Activated T-cell treated with anti-CD3 and anti-CD28 coated beads, Interleukin-2, amount 50 U/mL, for 72 hours (primary cell): Measurements from ENCODE around the gene SRCIN1. TPM values are rescaled to one million over a fixed set of nuclear protein-coding genes. Genes with fewer than 3 reads are reported as not detected.

Experiments
- ATAC-seq, 2 donors: fragments of 150-1000 bp; cut with Tn5 transposase; replicated peaks in 1 of 2; 2 replicates each; pipeline ENCODE4 v1.10.0; 2021; ENCODE audit warnings: moderate library complexity in 2 of 2, mild to moderate bottlenecking in 1 of 2
- DNase-seq, 2 donors: peaks; one replicate each; pipeline ENCODE4 v3.0.0; 2021 to 2022; ENCODE audit warnings: mixed read lengths in 1 of 2
- H3K27ac Mint-ChIP-seq: one replicate; pipeline ENCODE4 v1.8.0; 2022; ENCODE audit warnings: mild to moderate bottlenecking, moderate library complexity, mixed read lengths
- H3K27me3 Mint-ChIP-seq: one replicate; pipeline ENCODE4 v1.8.0; 2022; ENCODE audit warnings: low read depth, mixed read lengths
- H3K36me3 Mint-ChIP-seq, 2 donors: one replicate each; pipeline ENCODE4 v1.8.0; 2022; ENCODE audit warnings: mixed read lengths in 2 of 2, mild to moderate bottlenecking in 1 of 2; ENCODE audit not compliant: insufficient read depth in 2 of 2
- H3K4me1 Mint-ChIP-seq: one replicate; pipeline ENCODE4 v1.8.0; 2022; ENCODE audit warnings: low read depth, mixed read lengths
- H3K4me3 Mint-ChIP-seq, 2 donors: one replicate each; pipeline ENCODE4 v1.8.0; 2022; ENCODE audit warnings: mild to moderate bottlenecking in 2 of 2, mixed read lengths in 2 of 2, moderate library complexity in 2 of 2
- H3K9me3 Mint-ChIP-seq, 2 donors: one replicate each; pipeline ENCODE4 v1.8.0; 2022; ENCODE audit warnings: mixed read lengths in 2 of 2
- total RNA-seq, 2 donors: library from RNA; stranded (reverse); gene quantifications; one replicate each; pipeline ENCODE4 v1.2.3, GENCODE V29; 2022

The SRCIN1 gene
- total RNA-seq, 2 donors from 2014 or later: 0.72 to 1.8 TPM

DNA sequence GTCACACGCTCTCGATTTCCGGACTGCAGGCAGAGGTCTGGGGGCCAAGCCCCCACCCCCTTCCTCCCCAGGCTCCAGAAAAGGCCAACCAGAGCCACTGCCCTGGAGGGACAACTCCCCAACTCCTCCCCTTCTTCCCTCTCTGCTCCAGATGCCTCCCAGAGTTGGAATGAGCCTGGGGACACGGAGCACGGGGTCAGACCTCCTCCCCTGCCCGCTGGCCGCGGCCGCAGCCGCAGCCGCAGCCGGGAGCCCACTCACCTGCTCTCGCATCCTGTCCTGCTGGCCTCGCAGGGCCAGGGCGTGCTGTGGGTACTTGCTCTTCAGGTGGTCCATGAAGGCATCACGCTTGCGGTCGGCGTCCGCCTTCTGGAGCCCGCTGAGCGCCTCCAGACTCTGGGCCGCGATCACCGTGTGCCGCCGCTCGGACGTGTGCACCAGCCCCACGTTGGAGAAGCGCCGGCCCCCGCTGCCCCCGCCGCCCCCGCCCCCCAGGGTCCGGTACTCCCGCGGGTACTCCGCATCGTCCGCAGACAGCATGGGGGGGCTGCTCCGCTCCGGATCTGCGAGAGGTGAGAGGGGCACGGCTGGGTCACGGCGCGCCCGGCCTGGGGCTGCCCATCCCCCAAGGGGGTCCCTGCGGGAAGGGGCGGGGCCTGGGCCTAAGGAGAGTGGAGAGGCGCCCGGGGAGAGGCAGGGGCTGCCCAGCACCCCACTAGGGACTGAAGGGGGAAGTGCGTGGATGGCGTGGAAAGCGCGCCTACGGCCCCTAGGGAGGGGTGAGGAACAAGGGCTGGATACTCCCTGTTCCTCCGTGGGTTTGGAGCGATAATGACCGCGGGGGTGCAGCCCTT, 27.3 kb downstream of the SRCIN1 start:
- DNase-seq (no peak), ATAC-seq (no peak)
- Mint-ChIP-seq H3K27ac (no peak overlapping the region), H3K36me3 (no peaks in the 10 kb centered on the region), H3K9me3 (no peaks in the 10 kb centered on the region), H3K27me3 (peaks cover 78% of the 10 kb centered on the region), H3K4me3 (no peak overlapping the region), H3K4me1 (no peaks in the 10 kb centered on the region)

- ATAC-seq (no peak), DNase-seq (no peak)
- H3K4me3 Mint-ChIP-seq: no peak overlapping the region
- H3K27me3 Mint-ChIP-seq: peaks cover 83% of the 10 kb centered on the region
- no peaks in the 10 kb centered on the region for H3K9me3 Mint-ChIP-seq
- no peaks in the 10 kb centered on the region for H3K36me3 Mint-ChIP-seq
- no peaks in the 10 kb centered on the region for H3K4me1 Mint-ChIP-seq
- H3K27ac Mint-ChIP-seq: no peak overlapping the region
Observed at GRCh38 chr17:38577645-38578173, 28.0 kb downstream of the SRCIN1 start.

- Mint-ChIP-seq H3K36me3 (no peaks in the 10 kb centered on the region), H3K9me3 (no peaks in the 10 kb centered on the region), H3K4me3 (no peak overlapping the region), H3K4me1 (no peaks in the 10 kb centered on the region), H3K27ac (no peak overlapping the region), H3K27me3 (peaks cover 80% of the 10 kb centered on the region)
- DNase-seq (no peak), ATAC-seq (no peak)
Observed at GRCh38 chr17:38577244-38577643, 28.5 kb downstream of the SRCIN1 start.

DNA sequence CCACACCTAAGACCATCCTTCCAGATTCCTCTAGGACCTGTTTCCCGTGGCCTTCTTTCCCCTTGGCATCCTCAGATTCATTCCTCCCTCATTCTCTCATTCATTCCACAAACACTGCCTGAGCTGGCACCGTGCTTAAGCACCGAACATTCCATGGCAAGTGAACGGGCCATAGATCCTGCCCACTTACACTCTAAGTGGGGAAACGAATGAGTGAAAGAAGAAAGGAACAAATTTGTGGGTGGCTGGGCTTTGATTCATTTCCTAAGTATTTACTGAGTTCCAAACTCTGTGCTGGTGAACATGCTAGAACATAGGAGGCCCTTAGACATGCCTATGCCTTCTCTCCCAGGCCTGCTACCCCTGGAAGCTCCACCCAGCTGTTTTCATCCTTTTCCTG, 30.0 kb downstream of the SRCIN1 start:
- Mint-ChIP-seq H3K4me3 (no peak overlapping the region), H3K4me1 (no peaks in the 10 kb centered on the region), H3K9me3 (no peaks in the 10 kb centered on the region), H3K36me3 (no peaks in the 10 kb centered on the region), H3K27me3 (peaks cover 87% of the 10 kb centered on the region), H3K27ac (no peak overlapping the region)
- no peak for DNase-seq
- no peak for ATAC-seq

- H3K27ac Mint-ChIP-seq: no peak overlapping the region
- ATAC-seq (no peak), DNase-seq (no peak)
- no peaks in the 10 kb centered on the region for H3K4me1 Mint-ChIP-seq
- H3K4me3 Mint-ChIP-seq: no peak overlapping the region
- H3K9me3 Mint-ChIP-seq: no peaks in the 10 kb centered on the region
- H3K27me3 Mint-ChIP-seq: peaks cover 86% of the 10 kb centered on the region
- H3K36me3 Mint-ChIP-seq: no peaks in the 10 kb centered on the region
Observed at GRCh38 chr17:38574712-38575111, 31.0 kb downstream of the SRCIN1 start.

GRCh38 chr17:38572669-38573365, 32.9 kb downstream of the SRCIN1 start:
- Mint-ChIP-seq H3K36me3 (no peaks in the 10 kb centered on the region), H3K9me3 (no peaks in the 10 kb centered on the region), H3K27me3 (peaks cover 89% of the 10 kb centered on the region), H3K4me1 (no peaks in the 10 kb centered on the region), H3K27ac (no peak overlapping the region), H3K4me3 (peak overlapping the region; percentile 36 to 37)
- ATAC-seq: peak; percentile 48 to 61
- peak in 1 of 2 donors; percentile 19 for DNase-seq

- H3K27ac Mint-ChIP-seq: no peak overlapping the region
- ATAC-seq (no peak), DNase-seq (no peak)
- H3K4me1 Mint-ChIP-seq: no peaks in the 10 kb centered on the region
- peaks cover 89% of the 10 kb centered on the region for H3K27me3 Mint-ChIP-seq
- no peaks in the 10 kb centered on the region for H3K9me3 Mint-ChIP-seq
- H3K4me3 Mint-ChIP-seq: peak overlapping the region in 1 of 2 donors; percentile 33
- H3K36me3 Mint-ChIP-seq: no peaks in the 10 kb centered on the region
Observed at GRCh38 chr17:38571833-38572668, 33.7 kb downstream of the SRCIN1 start.

DNA sequence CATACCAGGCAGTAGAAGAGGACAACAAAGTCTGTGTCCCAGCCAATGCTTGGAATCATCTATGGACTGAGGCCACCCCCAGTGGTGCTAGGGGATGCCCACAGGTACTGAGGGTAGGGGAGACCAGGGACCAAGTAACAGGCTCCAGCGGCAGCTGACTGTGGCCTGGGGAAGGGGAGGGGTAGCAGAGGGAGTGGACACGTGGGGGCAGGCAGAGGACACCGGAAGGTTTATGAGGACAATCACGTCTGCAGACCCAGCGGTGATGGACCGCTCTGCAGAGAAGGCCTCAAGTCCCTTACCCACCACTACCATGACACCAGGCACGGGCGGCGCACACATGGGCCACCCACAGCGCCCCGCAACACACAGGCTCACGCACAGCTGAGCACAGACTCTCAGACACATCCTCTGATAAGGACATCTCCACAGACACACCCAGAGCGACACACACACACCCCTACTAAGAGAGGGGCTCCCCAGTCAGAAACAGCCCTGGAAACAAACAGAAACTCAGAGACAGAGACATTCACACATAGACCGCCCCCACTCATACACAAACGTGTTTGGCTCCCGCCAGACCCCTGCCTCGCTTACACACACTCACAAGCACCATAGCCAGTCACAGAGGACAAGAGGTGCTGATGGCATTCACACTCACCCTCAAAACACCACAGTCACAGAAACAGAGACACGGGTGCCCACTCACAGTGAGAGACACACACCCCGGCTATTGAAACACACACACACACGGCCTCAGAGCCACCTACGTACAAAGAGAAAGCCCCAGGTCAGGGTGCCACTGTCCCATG, 35.8 kb downstream of the SRCIN1 start:
- Mint-ChIP-seq H3K36me3 (no peaks in the 10 kb centered on the region), H3K4me3 (no peak overlapping the region), H3K27me3 (peaks cover 89% of the 10 kb centered on the region), H3K9me3 (no peaks in the 10 kb centered on the region), H3K27ac (no peak overlapping the region), H3K4me1 (no peaks in the 10 kb centered on the region)
- ATAC-seq (no peak), DNase-seq (no peak)

DNA sequence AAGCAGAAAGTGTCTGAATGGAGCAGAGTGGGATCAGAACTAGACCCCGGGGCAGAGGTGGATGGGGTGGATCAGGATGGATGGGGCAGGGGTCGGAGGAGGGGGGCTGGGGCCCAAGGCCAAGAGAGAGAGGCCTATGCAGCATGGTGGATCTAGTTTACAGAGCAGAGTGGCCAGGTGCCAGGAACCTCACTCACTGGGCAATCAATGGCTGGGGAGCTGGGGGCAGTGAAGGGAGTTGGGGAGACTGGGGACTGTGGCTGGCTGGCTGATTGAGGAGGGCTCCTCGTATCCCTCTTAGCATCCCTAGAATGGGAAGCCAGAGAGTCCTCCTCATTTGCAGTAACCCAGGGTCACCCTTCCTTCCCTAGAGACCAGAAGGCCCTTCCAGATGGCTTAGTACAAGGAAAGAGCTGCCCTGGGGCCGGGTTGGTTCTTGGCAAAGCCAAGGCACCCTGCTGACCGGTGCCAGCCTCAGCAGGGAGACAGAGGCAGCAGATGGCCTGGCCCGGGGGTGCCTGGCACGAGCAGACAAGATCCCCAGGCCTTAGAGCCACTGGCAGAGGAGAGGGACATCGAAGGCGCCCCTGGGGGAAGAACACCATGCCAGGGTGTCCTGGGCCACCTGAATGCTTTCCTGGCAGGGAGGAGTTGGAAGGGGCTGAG, 36.8 kb downstream of the SRCIN1 start:
- Mint-ChIP-seq H3K27ac (no peak overlapping the region), H3K4me3 (no peak overlapping the region), H3K27me3 (peaks cover 90% of the 10 kb centered on the region), H3K4me1 (no peaks in the 10 kb centered on the region), H3K9me3 (no peaks in the 10 kb centered on the region), H3K36me3 (no peaks in the 10 kb centered on the region)
- ATAC-seq (no peak), DNase-seq (no peak)

- H3K4me3 Mint-ChIP-seq: no peak overlapping the region
- H3K4me1 Mint-ChIP-seq: peaks cover 7% of the 10 kb centered on the region
- no peaks in the 10 kb centered on the region for H3K36me3 Mint-ChIP-seq
- no peaks in the 10 kb centered on the region for H3K9me3 Mint-ChIP-seq
- DNase-seq (no peak), ATAC-seq (no peak)
- peaks cover 90% of the 10 kb centered on the region for H3K27me3 Mint-ChIP-seq
- H3K27ac Mint-ChIP-seq: no peak overlapping the region
Observed at GRCh38 chr17:38568274-38568673, 37.5 kb downstream of the SRCIN1 start.

DNA sequence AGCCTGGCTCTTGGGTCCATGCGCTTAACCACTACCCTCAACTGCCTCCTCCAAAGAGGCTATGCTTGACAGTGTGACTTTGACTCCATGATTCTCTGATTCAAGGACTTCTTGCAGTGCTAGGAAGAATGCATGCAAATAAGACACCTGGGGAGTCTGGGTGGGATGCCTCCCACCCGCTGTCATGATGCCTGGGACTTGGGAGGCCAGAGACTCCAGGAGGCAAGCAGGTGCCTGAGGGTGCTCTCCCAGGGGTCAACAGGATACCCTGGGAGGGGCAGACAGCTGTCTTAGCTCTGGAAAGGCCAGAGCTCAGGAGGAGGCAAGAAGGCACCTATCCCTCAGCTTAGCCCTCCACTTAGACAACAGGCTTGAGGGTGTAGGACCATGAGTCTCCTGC, 38.4 kb downstream of the SRCIN1 start:
- DNase-seq (no peak), ATAC-seq (no peak)
- H3K36me3 Mint-ChIP-seq: no peaks in the 10 kb centered on the region
- H3K4me1 Mint-ChIP-seq: peaks cover 7% of the 10 kb centered on the region
- peaks cover 95% of the 10 kb centered on the region for H3K27me3 Mint-ChIP-seq
- no peak overlapping the region for H3K27ac Mint-ChIP-seq
- no peaks in the 10 kb centered on the region for H3K9me3 Mint-ChIP-seq
- no peak overlapping the region for H3K4me3 Mint-ChIP-seq

DNA sequence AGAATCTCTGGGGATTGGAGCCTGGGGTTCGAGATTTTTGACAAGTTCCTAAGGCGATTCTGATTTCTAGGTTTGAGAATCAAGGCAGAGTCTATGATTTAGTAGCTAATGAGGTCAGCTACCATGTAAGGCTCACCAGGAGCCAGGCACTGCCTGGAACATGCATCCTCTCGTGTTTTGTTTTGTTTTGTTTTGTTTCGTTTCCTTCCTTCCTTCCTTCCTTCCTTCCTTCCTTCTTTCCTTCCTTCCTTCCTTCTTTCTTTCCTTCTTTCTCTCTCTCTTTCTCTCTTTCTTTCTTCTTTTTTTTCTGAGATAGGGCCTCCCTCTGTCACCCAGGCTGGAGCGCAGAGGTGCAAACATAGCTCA, 39.1 kb downstream of the SRCIN1 start:
- Mint-ChIP-seq H3K4me3 (no peak overlapping the region), H3K9me3 (no peaks in the 10 kb centered on the region), H3K27me3 (peaks cover 91% of the 10 kb centered on the region), H3K27ac (no peak overlapping the region), H3K4me1 (peaks cover 7% of the 10 kb centered on the region), H3K36me3 (no peaks in the 10 kb centered on the region)
- DNase-seq: no peak
- ATAC-seq: no peak
